ENCODE measurements around the gene IRF2BP1. TPM values are rescaled to one million over a fixed set of nuclear protein-coding genes. Genes with fewer than 3 reads are reported as not detected.

The IRF2BP1 gene
- total RNA-seq, 1 experiment from 2014 or later: 24.7 TPM

- no peak for DNase-seq
- intact Hi-C loops (cut with micrococcal nuclease; ENCODE audit: unreplicated experiment): no loop called here
- BruUV-seq (replicated peaks): no TSS peak
- Histone ChIP-seq H3K9me2 (ENCODE audit: insufficient read depth) (no peaks in the 10 kb centered on the region), H4K20me1 (ENCODE audit: insufficient read depth) (no peaks in the 10 kb centered on the region), H3K79me2 (ENCODE audit: low read depth) (no peaks in the 10 kb centered on the region), H3K4me2 (no peak overlapping the region), H3K27me3 (ENCODE audit: insufficient read depth, low read depth) (peaks cover 56% of the 10 kb centered on the region), H3K4me3 (no peak overlapping the region), H3K9me3 (ENCODE audit: insufficient read depth, low read depth) (no peaks in the 10 kb centered on the region), H3K27ac (no peak overlapping the region), H2AFZ (no peak overlapping the region), H3K36me3 (ENCODE audit: low read depth) (no peaks in the 10 kb centered on the region), H3K4me1 (replicated peaks; ENCODE audit: insufficient read depth) (peaks cover 9% of the 10 kb centered on the region; the same call in 1 of the 2 replicates), H3F3A (ENCODE audit: insufficient read depth, low read depth) (peaks cover 17% of the 10 kb centered on the region)
- no peak for TF ChIP-seq EZH2 (IDR thresholded peaks at IDR 0.05; ENCODE audit: low read depth)
- TF ChIP-seq, protein P1, sequence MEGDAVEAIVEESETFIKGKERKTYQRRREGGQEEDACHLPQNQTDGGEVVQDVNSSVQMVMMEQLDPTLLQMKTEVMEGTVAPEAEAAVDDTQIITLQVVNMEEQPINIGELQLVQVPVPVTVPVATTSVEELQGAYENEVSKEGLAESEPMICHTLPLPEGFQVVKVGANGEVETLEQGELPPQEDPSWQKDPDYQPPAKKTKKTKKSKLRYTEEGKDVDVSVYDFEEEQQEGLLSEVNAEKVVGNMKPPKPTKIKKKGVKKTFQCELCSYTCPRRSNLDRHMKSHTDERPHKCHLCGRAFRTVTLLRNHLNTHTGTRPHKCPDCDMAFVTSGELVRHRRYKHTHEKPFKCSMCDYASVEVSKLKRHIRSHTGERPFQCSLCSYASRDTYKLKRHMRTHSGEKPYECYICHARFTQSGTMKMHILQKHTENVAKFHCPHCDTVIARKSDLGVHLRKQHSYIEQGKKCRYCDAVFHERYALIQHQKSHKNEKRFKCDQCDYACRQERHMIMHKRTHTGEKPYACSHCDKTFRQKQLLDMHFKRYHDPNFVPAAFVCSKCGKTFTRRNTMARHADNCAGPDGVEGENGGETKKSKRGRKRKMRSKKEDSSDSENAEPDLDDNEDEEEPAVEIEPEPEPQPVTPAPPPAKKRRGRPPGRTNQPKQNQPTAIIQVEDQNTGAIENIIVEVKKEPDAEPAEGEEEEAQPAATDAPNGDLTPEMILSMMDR (conservative IDR thresholded peaks at IDR 0.05): no peak
- CTCF ChIA-PET: interaction anchor here (0.6 kb wide), 1 partner anchor 75 kb away, joined by 5 read pairs; no protein-coding TSS in a partner anchor
- POLR2A ChIA-PET (ENCODE audit: unreplicated experiment): no interaction called here
Measured at GRCh38 chr19:45876161-45876410, 9.9 kb downstream of the IRF2BP1 start.

DNA sequence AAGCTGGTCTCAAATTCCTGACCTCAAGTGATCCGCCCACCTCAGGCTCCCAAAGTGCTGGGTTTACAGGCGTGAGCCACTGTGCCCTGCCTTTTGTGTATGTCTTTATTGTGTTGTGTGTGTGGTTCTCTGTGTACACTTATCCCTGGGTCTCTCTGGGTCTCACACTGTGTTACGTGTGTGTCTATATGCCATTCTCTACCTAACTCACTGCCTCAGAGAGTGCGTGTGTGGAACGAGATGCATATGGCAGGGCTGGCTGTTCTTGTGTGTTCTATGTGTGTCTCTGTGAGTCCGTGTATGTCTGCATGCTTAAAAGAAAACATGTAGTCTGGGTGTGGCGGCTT is 11.3 kb downstream of the IRF2BP1 start:
- Histone ChIP-seq H3K79me2 (ENCODE audit: low read depth) (no peaks in the 10 kb centered on the region), H3K27ac (no peak overlapping the region), H2AFZ (no peak overlapping the region), H3K9me2 (ENCODE audit: insufficient read depth) (no peaks in the 10 kb centered on the region), H3K9me3 (ENCODE audit: insufficient read depth, low read depth) (no peaks in the 10 kb centered on the region), H3K4me1 (replicated peaks; ENCODE audit: insufficient read depth) (peaks cover 9% of the 10 kb centered on the region; the same call in 1 of the 2 replicates), H4K20me1 (ENCODE audit: insufficient read depth) (no peaks in the 10 kb centered on the region), H3F3A (ENCODE audit: insufficient read depth, low read depth) (peaks cover 19% of the 10 kb centered on the region), H3K27me3 (ENCODE audit: insufficient read depth, low read depth) (peaks cover 63% of the 10 kb centered on the region), H3K36me3 (ENCODE audit: low read depth) (no peaks in the 10 kb centered on the region), H3K4me3 (no peak overlapping the region), H3K4me2 (no peak overlapping the region)
- intact Hi-C loops (cut with micrococcal nuclease; ENCODE audit: unreplicated experiment): no loop called here
- POLR2A ChIA-PET (ENCODE audit: unreplicated experiment): no interaction called here
- CTCF ChIA-PET: no interaction called here
- no peak for DNase-seq
- BruUV-seq (replicated peaks): no TSS peak
- TF ChIP-seq, protein P1 (conservative IDR thresholded peaks at IDR 0.05): no peak
- no peak for TF ChIP-seq EZH2 (IDR thresholded peaks at IDR 0.05; ENCODE audit: low read depth)

DNA sequence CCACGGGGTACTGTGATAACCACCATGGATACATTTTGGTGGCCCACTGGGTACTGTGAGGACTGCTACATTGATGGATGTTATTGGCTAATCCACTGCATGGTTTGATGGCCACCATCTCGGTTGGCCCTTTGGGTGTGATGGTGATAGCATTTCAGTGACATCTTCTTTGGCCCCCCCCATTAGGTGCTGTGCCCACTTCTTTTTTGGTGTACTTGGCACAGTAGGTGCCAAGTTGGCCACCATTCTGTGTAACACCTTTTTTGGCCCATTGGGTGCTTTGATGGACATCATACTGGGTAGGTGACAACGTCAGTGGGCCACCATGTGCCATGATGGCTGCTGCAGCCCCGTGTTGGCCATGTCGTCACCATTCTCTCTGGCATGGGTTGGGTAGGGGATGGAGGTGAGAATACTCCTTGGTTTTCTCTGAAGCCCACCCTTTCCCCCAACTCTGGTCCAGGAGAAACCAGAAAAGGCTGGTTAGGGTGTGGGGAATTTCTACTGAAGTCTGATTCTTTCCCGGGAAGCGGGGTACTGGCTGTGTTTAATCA is 12.6 kb downstream of the IRF2BP1 start:
- ChIA-PET CTCF (no interaction called here), POLR2A (ENCODE audit: unreplicated experiment) (interaction anchor here (0.6 kb wide), 1 partner anchor 195 kb away, joined by 4 read pairs; no protein-coding TSS in a partner anchor)
- H3K9me3 ChIP-seq (ENCODE audit: insufficient read depth, low read depth): no peaks in the 10 kb centered on the region
- H3K79me2 ChIP-seq (ENCODE audit: low read depth): no peaks in the 10 kb centered on the region
- TF ChIP-seq EZH2 (IDR thresholded peaks at IDR 0.05; ENCODE audit: low read depth): no peak
- TF ChIP-seq, protein P1 (conservative IDR thresholded peaks at IDR 0.05): no peak
- no peaks in the 10 kb centered on the region for H3K9me2 ChIP-seq (ENCODE audit: insufficient read depth)
- no peaks in the 10 kb centered on the region for H4K20me1 ChIP-seq (ENCODE audit: insufficient read depth)
- peaks cover 14% of the 10 kb centered on the region for H3F3A ChIP-seq (ENCODE audit: insufficient read depth, low read depth)
- BruUV-seq (replicated peaks): no TSS peak
- no peaks in the 10 kb centered on the region for H3K36me3 ChIP-seq (ENCODE audit: low read depth)
- no peak overlapping the region for H3K4me2 ChIP-seq
- DNase-seq: no peak
- H2AFZ ChIP-seq: no peak overlapping the region
- intact Hi-C loops (cut with micrococcal nuclease; ENCODE audit: unreplicated experiment): no loop called here
- H3K4me1 ChIP-seq (replicated peaks; ENCODE audit: insufficient read depth): peaks cover 4% of the 10 kb centered on the region; the same call in 1 of the 2 replicates
- peaks cover 63% of the 10 kb centered on the region for H3K27me3 ChIP-seq (ENCODE audit: insufficient read depth, low read depth)
- H3K4me3 ChIP-seq: no peak overlapping the region
- H3K27ac ChIP-seq: no peak overlapping the region

All from PC-9 (cell line).